T-helper 2 cell (primary cell): Measurements from ENCODE around the gene FAM111A.
"Not testable (repeated sequence)": the region's sequence is repeated elsewhere in the genome, so short reads cannot be mapped to it uniquely, and the experiment has no call there.

Experiments
- DNase-seq, 5 experiments: peaks; one replicate each; pipeline versions ENCODE4 v3.0.0 to v3.0.0-alpha.2; 2012 to 2022
- total RNA-seq, 2 donors: gene quantifications; one replicate each; lab custom pipeline; 2026; lab: John Stamatoyannopoulos, UW

The FAM111A gene
- 55.8 to 132 reads per million in 2 donors for total RNA-seq

DNA sequence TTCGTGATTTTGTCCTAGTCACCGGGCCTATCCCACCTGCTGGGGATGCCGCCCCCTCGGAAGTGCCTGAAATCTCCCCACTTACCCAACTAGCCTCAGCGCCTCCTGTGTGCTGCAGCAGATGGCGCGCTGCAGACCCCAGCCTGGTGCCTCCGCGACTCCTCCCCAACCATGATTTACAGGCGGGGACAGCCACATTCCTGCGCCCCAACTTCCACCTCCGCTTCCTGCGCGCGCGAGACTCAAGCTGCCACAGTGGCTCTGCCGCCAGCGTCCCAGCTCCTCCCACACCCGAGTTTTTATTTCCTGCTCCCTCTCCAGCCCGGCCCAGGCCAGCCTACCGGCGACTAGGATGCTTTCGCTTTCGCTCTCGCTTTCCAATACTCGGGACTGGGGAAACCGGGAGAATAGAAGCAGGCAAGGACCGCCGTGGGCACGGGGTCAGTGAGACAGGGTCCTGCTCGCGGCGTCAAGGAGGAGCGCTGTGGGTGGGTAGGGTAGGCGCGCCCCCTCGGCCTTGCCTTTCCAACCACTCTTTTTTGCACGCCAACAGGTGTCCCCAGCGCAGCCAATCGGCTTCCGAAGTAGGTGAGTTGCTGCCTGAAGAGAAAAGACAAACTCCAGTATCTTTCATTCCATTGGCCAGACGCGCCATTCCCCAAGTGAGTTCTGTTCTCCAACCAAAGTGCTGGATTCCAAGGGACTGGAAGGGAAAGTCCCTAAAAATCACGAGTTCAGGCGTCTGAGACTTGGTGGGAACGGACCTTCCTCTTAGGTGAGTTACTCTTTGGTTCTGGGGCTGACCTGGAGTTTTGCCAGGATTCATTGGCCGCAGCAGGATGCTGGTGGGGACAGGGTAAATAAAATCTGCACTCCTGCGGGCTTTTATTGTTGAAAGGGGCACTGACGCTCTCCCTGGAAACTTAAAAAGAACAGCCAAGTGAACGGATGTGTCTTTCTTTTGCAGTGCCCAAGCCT, at the start of gene FAM111A:
Gene FAM111A, plus strand, starts transcription at position 327 of the 978 bp plus-strand sequence. CDS start 6,017 bp downstream, outside the sequence.
- peak; percentile 68 to 94 (median 86) for DNase-seq

DNA sequence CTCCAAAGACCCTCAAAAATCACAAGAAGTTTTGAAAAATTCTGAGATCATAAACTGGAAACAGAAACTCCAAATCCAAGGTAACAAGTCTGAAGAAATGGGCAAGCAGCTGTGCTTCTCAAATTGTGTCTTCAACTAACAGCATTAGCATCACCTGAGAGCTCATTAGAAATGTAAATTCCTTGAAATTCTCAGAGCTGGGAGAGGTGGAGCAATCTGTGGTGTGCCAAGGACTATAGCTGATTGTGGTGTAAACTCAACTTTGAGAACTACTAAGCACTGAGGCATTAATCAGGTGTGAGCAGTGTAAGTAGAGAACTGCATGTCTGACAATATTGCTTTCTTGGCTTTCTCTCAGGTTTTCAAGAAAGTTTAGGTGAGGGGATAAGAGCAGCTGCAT, 49.1 kb upstream of the FAM111A start:
- not testable (repeated sequence) for DNase-seq

DNA sequence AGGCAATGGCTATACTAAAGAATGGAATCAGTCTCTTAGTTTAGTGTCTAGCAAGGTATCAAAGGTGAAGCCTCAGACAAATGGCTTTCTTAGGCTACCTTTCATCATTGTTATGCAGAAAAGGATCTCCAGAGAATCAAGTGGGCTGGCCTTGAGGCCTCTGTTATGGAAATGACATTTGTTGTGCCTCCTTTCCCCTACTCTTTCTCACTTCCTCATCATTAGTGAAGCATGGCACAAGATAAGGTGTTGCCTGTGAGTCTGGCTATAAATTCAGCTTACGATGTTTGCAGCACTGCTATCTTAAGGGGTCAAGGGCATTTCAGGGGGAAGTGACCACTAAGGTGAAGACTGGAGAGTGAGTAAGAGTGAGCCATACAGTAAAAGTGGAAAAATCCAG, 47.4 kb upstream of the FAM111A start:
- not testable (repeated sequence) for DNase-seq

- DNase-seq, result not testable (repeated sequence)
These were observed 46.6 kb upstream of the FAM111A start for GRCh38 chr11:59095972-59096575.

DNA sequence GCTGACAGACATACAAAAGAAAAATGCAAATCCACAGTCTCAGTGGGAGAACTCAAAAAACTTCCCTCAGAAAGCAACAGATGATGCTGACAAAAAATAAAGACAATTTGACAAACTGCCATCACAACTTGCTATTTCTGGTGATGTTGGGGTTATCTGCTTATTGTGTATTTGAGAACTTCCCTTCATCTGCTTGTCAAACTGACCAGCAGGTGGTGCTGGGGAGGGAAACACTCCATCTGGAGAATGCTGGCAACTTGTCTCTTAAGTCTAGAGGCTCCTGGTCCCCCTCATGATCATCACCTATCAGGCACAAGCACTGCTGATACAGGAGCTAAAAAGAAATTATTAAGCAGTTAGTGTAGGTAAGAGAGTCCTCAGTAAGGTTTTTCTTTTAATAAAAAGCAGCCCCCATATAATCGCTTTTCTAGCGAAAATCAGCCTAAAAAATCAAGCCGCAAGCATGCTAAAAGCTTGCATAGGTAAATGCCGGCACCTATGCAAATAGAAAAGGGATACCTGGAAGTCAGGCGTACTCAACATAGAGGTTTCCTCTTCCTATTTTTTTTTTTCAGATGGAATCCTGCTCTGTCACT, 45.4 kb upstream of the FAM111A start:
- DNase-seq, result peak in 4 of 5 experiments; percentile 36 to 73 (median 54)

- not testable (repeated sequence) for DNase-seq
These were observed 44.7 kb upstream of the FAM111A start for GRCh38 chr11:59097938-59098337.

DNA sequence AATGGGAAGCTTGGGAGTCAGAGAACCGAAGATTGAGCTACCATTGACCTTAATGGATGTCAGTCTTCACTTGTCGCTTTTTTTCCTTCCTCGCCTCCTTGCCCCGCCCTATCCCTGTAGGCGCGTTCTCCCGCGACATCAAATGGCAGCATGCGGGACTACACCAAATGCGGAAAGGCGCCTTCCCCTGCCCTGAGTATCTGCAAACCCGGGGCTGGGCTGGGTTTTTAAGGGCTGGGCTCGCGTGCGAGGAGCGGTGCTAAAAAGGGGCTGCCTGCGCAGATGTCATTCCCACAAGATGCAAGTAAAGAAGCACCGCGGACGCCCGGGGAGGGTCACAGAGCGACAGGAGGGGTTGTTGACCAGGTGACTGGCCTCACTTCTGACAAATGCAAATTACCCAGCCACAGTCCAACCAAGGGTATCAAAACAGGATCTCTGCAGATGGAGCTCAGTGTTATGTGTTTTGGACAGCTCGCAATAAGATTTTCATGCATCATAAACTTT, 40.3 kb upstream of the FAM111A start:
- DNase-seq, result peak in 4 of 5 experiments; percentile 19 to 81 (median 53)

DNA sequence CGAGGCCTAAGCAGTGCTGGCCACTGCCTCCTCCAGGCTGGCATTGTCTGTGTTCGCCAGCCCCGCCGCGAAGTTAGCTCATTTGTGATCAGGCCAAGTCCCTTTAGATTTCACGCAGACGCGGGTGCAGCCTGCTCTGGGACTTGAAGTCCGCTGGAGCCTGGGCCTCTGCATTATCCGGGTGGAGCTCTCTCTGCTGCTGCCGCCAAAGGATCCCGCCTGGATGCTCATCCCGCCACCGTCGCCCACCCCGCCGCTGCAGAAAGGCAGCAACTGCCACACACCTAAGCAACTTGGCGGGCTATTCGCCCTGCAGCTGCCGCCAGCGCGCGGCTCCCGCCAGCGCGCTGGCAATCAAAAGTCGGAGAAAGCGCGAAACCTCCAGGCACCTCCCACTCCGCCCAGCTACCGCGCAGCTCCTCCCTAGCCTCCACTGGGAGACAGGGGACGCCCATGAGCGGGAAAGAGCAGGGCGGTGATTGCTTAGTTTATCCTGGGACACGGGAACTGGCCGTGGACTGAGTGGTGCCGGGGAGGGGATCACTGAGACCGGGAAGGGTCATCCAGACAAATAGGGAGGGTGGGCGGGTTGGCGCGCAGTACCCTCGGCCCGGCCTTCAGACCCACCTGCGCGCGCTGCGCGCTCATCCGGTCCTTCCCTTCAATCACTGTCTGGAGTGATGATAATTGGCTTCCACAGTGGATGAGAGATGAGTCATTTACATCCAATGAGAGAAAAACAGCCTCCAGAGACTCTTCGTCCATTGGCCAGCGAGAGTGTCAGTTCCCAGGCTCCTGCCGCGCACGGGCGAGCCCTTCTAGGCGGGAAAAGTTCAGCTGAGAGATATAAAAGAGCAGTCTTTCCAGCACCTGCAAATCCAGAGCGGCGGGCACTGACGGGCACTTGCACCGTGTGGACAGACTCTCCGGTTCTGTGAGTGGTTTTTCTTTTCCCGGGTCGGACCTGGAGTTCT, 36.0 kb upstream of the FAM111A start, which contains the start of gene FAM111B:
Gene FAM111B, plus strand, starts transcription at position 875 of the 974 bp plus-strand sequence. CDS start 2,389 bp downstream, outside the sequence.
- peak; percentile 18 to 96 (median 50) for DNase-seq

GRCh38 chr11:59107721-59108120, 34.9 kb upstream of the FAM111A start:
- DNase-seq, result peak in 1 of 5 experiments; percentile 54

DNA sequence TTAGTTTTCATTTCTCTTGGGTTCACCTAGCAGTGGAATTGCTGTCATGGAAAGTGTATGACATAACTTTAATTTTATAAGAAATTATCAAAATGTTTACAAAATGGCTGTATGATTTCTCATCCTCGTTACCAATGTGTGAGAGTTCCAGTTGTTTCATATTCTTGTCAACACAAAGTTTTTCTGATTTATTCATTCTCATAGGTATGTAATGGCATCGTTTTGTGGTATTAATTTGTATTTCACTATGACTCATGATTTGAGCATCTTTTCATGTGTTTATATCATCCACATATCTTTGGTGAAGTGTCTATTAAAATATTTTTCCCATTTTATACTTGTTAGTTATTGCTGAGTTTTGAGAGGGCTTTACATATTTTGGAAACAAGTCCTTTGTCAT, 30.2 kb upstream of the FAM111A start:
- DNase-seq, result peak in 1 of 5 experiments; percentile 25

GRCh38 chr11:59114344-59114743, 28.3 kb upstream of the FAM111A start:
- DNase-seq, result no peak

GRCh38 chr11:59115553-59115952, 27.1 kb upstream of the FAM111A start:
- no peak for DNase-seq

DNA sequence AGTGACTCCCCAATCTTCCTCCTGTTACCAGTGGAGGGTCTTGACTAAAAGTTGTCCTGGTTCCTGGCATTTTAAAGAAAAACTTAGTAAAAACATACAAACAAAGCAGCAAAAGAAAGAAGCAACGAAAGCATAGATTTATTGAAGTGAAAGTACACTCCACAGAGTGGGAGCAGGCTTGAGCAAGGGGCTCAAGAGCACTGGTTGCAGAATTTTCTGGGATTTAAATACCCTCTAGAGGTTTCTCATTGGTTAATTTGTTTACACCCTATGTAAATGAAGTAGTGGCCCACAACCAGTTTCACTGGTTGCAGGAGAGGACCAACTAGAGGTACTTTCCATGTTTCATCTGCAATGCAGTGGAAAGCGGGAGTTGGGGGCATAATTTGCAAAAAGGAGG, 24.9 kb upstream of the FAM111A start:
- DNase-seq, result no peak

DNA sequence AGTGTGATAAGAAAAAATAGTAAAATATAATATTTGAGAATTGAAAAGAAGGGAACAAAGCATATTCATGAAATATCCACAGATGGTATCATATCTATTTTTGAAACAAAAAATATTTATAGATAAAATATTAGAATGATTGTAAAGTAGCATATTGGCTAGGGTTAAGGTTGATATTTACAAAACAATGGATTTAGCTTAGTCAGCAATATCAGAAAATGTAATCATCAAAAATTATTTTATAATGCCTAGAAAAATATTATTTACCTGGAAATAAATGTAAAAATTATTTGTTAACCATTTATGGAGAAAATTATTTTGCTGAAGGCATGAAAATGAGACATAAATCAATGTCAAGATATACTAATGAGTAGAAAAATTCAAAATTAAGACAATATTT, 22.8 kb upstream of the FAM111A start:
- no peak for DNase-seq

GRCh38 chr11:59135648-59136461, 6.8 kb upstream of the FAM111A start:
- DNase-seq, result peak; percentile 68 to 88 (median 78)

DNA sequence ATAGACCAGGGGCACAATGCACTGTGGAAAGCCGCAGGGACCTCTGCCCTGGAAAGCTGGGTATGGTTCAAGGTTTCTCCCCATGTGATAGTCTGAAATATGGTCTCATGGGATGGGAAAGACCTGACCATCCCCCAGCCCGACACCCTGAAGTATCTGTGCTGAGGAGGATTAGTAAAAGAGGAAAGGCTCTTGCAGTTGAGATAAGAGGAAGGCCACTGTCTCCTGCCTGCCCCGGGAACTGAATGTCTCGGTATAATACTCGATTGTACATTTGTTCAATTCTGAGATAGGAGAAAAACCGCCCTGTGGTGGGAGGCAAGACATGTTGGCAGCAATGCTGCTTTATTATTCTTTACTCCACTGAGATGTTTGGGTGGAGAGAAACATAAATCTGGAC, 6.1 kb upstream of the FAM111A start:
- not testable (repeated sequence) for DNase-seq

GRCh38 chr11:59137190-59137589, 5.5 kb upstream of the FAM111A start:
- DNase-seq, result no peak

DNA sequence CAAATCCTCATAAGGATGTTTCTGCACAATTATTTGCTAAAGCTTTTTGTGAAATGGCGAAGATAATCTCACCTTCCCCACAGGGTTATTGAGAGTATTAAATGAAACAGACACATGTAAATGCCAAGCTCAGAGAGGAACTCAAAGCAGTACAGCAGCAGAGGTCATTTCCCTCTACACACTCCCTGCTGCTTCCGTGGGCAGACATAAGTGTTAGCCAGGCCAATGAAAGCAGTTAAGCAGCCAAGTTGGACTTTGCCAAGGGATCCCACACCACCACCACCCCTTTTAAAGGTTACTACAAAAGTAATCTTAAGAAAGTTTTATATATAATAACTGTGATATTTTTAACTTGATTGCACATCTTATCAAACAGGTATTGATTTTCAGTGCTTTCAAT, 4.0 kb upstream of the FAM111A start:
- no peak for DNase-seq

DNA sequence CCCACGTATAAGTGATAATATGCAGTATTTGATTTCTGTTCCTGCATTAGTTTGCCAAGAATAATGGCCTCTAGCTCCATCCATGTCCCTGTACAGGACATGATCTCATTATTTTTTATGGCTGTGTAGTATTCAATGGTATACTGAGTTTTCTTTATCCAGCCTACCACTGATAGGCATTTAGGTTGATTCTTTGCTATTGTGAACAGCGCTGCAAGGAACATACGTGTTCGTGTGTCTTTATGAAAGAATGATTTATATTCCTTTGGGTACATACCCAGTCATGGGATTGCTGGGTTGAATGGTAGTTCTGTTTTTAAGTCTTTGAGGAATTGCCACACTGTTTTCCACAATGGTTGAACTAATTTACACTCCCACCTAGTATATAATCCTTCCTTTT, 1.5 kb upstream of the FAM111A start:
- no peak for DNase-seq

DNA sequence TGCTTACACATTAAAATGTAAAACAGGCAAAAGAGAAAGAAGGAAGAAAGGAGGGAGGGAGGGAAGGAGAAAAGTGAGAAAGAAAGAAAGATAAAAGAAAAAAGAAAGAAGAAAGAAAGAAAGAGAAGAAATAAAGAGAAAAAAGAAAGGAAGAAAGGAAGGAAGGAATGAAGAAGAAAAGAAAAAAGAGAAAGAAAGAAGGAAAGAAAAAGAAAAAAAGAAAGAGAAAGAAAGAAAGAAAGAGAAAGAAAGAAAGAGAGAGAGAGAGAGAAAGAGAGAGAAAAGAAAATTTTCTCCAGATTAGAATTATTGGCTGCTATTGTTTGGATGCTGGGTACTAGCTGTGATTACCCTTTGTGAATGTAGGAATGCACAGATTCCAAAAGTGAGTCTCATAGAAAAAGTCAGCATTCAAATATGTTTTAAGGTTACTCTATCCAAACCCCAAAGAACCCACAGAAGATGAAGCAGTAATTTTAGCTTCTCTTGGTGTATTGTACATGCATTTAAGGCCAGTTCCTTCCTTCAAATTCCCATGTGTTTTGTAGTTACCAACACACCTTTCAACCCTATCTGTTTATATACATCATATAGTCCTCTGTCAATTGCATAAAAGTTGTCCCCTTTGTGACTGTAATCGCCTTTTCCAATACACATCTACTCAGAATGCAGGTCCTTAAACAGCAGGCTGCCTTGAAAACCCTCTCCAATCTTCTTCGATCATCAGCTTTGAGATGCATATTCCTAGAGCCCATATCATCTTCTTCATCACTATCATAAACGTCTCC, 789 bp upstream of the FAM111A start:
- DNase-seq, result no peak
